Lung (tissue), 12 donors: ENCODE results near the gene IL2RG. TPM values are rescaled to one million over a fixed set of nuclear protein-coding genes. Genes with fewer than 3 reads are reported as not detected.

Experiments
- ATAC-seq: fragments of 200-7000 bp; cut with Tn5 transposase; one replicate; pipeline ENCODE4 v1.9.1; 2020; ENCODE audit warnings: moderate number of reproducible peaks; ENCODE audit not compliant: insufficient read depth, low FRiP score
- DNase-seq, 3 donors: peaks; one replicate each; pipeline ENCODE4 v3.0.0-alpha.2; 2013 to 2017
- H3K27ac ChIP-seq, 2 donors: one replicate each; pipeline ENCODE4 v1.5.1; 2013; ENCODE audit warnings: mild to moderate bottlenecking in 2 of 2, moderate library complexity in 2 of 2, control low read depth in 1 of 2, inconsistent platforms in 1 of 2, low read depth in 1 of 2, low read length in 1 of 2
- H3K27me3 ChIP-seq, 3 donors: one replicate each; pipeline ENCODE4 v1.5.1; 2013; ENCODE audit warnings: low read length in 2 of 3; ENCODE audit not compliant: control insufficient read depth in 3 of 3, insufficient read depth in 3 of 3
- H3K36me3 ChIP-seq, 4 donors: one replicate each; pipeline ENCODE4 v1.5.1; 2013; ENCODE audit warnings: low read length in 4 of 4, mild to moderate bottlenecking in 1 of 4, moderate library complexity in 1 of 4; ENCODE audit not compliant: control insufficient read depth in 4 of 4, insufficient read depth in 4 of 4
- H3K4me1 ChIP-seq, 5 donors: one replicate each; pipeline ENCODE4 v1.5.1; 2013; ENCODE audit warnings: low read length in 5 of 5, mild to moderate bottlenecking in 2 of 5, moderate library complexity in 1 of 5; ENCODE audit not compliant: control insufficient read depth in 5 of 5, insufficient read depth in 5 of 5
- H3K4me3 ChIP-seq: one replicate; pipeline ENCODE4 v1.5.1; 2013; ENCODE audit warnings: mild to moderate bottlenecking, control low read depth, moderate library complexity
- H3K9ac ChIP-seq, 2 donors: one replicate each; pipeline ENCODE4 v1.5.1; 2013; ENCODE audit warnings: low read length in 2 of 2, control low read depth in 1 of 2; ENCODE audit not compliant: insufficient read depth in 1 of 2
- H3K9me3 ChIP-seq, 4 donors: one replicate each; pipeline ENCODE4 v1.5.1; 2013; ENCODE audit warnings: low read length in 3 of 4, mild to moderate bottlenecking in 1 of 4, moderate library complexity in 1 of 4; ENCODE audit not compliant: control insufficient read depth in 4 of 4, insufficient read depth in 3 of 4
- CTCF ChIP-seq: IDR thresholded peaks from 2 replicates; pipeline ENCODE4 v1.5.1; 2012; ENCODE audit warnings: mild to moderate bottlenecking; ENCODE audit errors: control extremely low read depth, extremely low read depth
- WGBS, 2 donors: extraction: QIAGEN DNeasy Blood & Tissue Kit; methylation state at CpG; one replicate each; pipeline ENCODE4 v1.1.7; 2013; 5-methylcytosine and 5-hydroxymethylcytosine counted together
- polyA plus RNA-seq, 2 donors: library from polyadenylated mRNA; stranded (reverse); fragments of 200-250 nt; gene quantifications; one replicate each; pipeline ENCODE4 v1.2.1, GENCODE V29; 2013
- total RNA-seq, 2 donors: library from RNA; depleted of rRNA in 1 of 2; stranded (reverse); fragments of >200 nt in 1 of 2; gene quantifications; one replicate each; pipeline ENCODE4 v1.2.1, GENCODE V29; 2014 to 2021
- donor health status: control.
- donor health status: control.
- donor health status: Bipolar disorder and iron deficiency.
- donor health status: healthy.
- donor health status: DM: yes; HTN: yes; CAD: no.

IL2RG gene
- total and polyA plus RNA-seq, 4 donors: 13.5 to 136 (median 19.9) TPM

GRCh38 chrX:71100581-71101505, 10.5 kb downstream of the IL2RG start:
- Histone ChIP-seq H3K4me1 (peaks cover 0 to 52% (median 4%) of the 10 kb centered on the region in 5 donors), H3K27me3 (no peaks in the 10 kb centered on the region), H3K9me3 (peaks cover 0 to 2% (median 0%) of the 10 kb centered on the region in 4 donors), H3K9ac (no peak overlapping the region), H3K4me3 (no peak overlapping the region), H3K36me3 (no peaks in the 10 kb centered on the region), H3K27ac (no peak overlapping the region)
- DNase-seq: no peak
- no peak for TF ChIP-seq CTCF
- ATAC-seq: no peak
- WGBS, 2 donors: 67 to 83% methylated on average over 30 to 31 of the region's 31 CpGs

- 64 to 92% methylated on average over 4 of the region's 4 CpGs for WGBS, 2 donors
- Histone ChIP-seq H3K27me3 (no peaks in the 10 kb centered on the region), H3K36me3 (no peaks in the 10 kb centered on the region), H3K27ac (no peak overlapping the region), H3K9me3 (peaks cover 0 to 2% (median 0%) of the 10 kb centered on the region in 4 donors), H3K4me3 (no peak overlapping the region), H3K9ac (no peak overlapping the region), H3K4me1 (peaks cover 0 to 51% (median 4%) of the 10 kb centered on the region in 5 donors)
- TF ChIP-seq CTCF: no peak
- ATAC-seq: no peak
- DNase-seq: no peak
Measured at GRCh38 chrX:71099736-71100135, 11.6 kb downstream of the IL2RG start.

GRCh38 chrX:71098951-71099506, 12.3 kb downstream of the IL2RG start:
- H3K4me3 ChIP-seq: no peak overlapping the region
- H3K36me3 ChIP-seq: no peaks in the 10 kb centered on the region
- no peak for DNase-seq
- H3K27ac ChIP-seq: no peak overlapping the region
- H3K27me3 ChIP-seq: no peaks in the 10 kb centered on the region
- H3K9ac ChIP-seq: no peak overlapping the region
- peaks cover 0 to 44% (median 2%) of the 10 kb centered on the region in 5 donors for H3K4me1 ChIP-seq
- peaks cover 0 to 2% (median 0%) of the 10 kb centered on the region in 4 donors for H3K9me3 ChIP-seq
- 55 to 85% methylated on average over 5 of the region's 5 CpGs for WGBS, 2 donors
- TF ChIP-seq CTCF: no peak
- no peak for ATAC-seq
